Epithelial cell of proximal tubule (primary cell): ENCODE measurements around the gene PIK3CB. TPM values are rescaled to one million over a fixed set of nuclear protein-coding genes. Genes with fewer than 3 reads are reported as not detected.

Experiments
- DNase-seq: peaks from one replicate; pipeline ENCODE4 v3.0.0-alpha.2; 2011; ENCODE audit warnings: low read depth
- H3K4me3 ChIP-seq: 2 replicates; pipeline ENCODE4 v1.5.1; 2011; ENCODE audit warnings: low read depth, mild to moderate bottlenecking, low read length
- CTCF ChIP-seq: conservative IDR thresholded peaks from 2 replicates; pipeline ENCODE4 v1.5.1; 2012; ENCODE audit warnings: low read depth, mild to moderate bottlenecking, low read length
- total RNA-seq: library from RNA; depleted of rRNA; stranded (reverse); fragments of >200 nt; gene quantifications from 2 replicates; pipeline ENCODE4 v1.2.3, GENCODE V29; 2015

PIK3CB gene
- total RNA-seq, 1 donor from 2014 or later: 9.1 TPM

GRCh38 chr3:138657508-138657907 lies 177.2 kb downstream of the PIK3CB start:
- TF ChIP-seq CTCF: no peak
- no peak overlapping the region for H3K4me3 ChIP-seq
- DNase-seq: no peak

GRCh38 chr3:138653567-138653966 lies 181.2 kb downstream of the PIK3CB start:
- H3K4me3 ChIP-seq: no peak overlapping the region
- TF ChIP-seq CTCF: no peak
- DNase-seq: no peak

GRCh38 chr3:138649134-138649533 lies 185.6 kb downstream of the PIK3CB start:
- H3K4me3 ChIP-seq: no peak overlapping the region
- no peak for TF ChIP-seq CTCF
- DNase-seq: no peak

- TF ChIP-seq CTCF: no peak
- H3K4me3 ChIP-seq: no peak overlapping the region
- no peak for DNase-seq
Measured at GRCh38 chr3:138646513-138646912, 188.2 kb downstream of the PIK3CB start.

- TF ChIP-seq CTCF: no peak
- H3K4me3 ChIP-seq: no peak overlapping the region
- DNase-seq: no peak
Measured at GRCh38 chr3:138646008-138646407, 188.7 kb downstream of the PIK3CB start.

- no peak overlapping the region for H3K4me3 ChIP-seq
- no peak for DNase-seq
- no peak for TF ChIP-seq CTCF
Measured at GRCh38 chr3:138642927-138643253, 191.8 kb downstream of the PIK3CB start.

GRCh38 chr3:138642226-138642926 lies 192.4 kb downstream of the PIK3CB start:
- H3K4me3 ChIP-seq: no peak overlapping the region
- TF ChIP-seq CTCF: no peak
- DNase-seq: no peak
